GM13977 (cell line): Measurements from ENCODE around the gene GRAMD1A.

ENCODE experiments used
- DNase-seq: peaks from one replicate; pipeline ENCODE4 v3.0.0; 2012; ENCODE audit warnings: low spot score
- in situ Hi-C: fragments of 300-500 bp; cut with MboI; formaldehyde crosslinking; loops from one replicate; pipeline ENCODE4 v1.12.0; 2022; ENCODE audit warnings: low sequenced_read_pairs, low pct_unique_long_range_greater_than_20kb, mixed read lengths, inconsistent platforms; ENCODE audit not compliant: unreplicated experiment
- TF ChIP-seq, protein P1 (sequence below): IDR thresholded peaks from 2 replicates; pipeline ENCODE4 v1.5.1; 2012; ENCODE audit warnings: mild to moderate bottlenecking, control low read depth; ENCODE audit not compliant: insufficient read depth; ENCODE audit errors: extremely low read depth, missing control alignments

GRAMD1A gene

DNA sequence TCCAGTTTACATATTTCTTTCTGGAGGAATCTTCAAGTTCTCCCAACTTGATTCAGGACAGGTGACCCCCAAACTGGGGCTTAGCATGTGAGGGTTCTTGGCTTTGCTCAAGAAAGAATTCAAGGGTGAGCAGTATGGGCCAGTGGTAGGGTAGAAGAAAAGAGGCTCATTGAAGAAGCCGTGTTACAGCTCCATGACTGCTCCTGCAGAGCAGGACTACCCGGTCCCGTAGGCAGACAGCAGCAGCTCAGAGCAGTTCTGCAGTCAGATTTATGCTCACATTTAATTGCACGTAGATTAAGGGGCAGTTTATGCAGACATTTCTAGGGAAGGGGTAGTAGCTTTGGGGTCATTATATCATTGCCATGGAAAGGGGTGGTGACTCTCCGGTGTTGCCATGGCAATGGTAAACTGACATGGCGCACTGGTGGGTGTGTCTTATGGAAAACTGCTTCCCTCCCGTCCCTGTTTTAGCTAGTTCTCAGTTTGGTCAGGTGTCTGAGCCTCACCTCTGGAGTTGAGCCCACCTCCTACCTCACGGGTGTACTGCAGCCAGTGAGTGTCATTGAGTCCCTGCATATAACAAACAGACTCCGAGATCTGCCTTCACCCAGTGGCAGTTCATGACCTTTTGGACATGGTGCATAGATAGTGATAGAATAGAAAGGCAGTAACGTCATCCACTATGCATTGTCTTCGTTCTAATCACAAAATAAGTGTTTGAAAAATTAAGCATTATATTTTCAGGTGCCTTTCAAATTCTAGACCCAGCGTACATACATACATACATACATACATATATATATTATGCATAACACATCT lies 20.1 kb upstream of the GRAMD1A start:
- in situ Hi-C loops = no loop called here
- DNase-seq = no peak
- TF ChIP-seq, protein P1, sequence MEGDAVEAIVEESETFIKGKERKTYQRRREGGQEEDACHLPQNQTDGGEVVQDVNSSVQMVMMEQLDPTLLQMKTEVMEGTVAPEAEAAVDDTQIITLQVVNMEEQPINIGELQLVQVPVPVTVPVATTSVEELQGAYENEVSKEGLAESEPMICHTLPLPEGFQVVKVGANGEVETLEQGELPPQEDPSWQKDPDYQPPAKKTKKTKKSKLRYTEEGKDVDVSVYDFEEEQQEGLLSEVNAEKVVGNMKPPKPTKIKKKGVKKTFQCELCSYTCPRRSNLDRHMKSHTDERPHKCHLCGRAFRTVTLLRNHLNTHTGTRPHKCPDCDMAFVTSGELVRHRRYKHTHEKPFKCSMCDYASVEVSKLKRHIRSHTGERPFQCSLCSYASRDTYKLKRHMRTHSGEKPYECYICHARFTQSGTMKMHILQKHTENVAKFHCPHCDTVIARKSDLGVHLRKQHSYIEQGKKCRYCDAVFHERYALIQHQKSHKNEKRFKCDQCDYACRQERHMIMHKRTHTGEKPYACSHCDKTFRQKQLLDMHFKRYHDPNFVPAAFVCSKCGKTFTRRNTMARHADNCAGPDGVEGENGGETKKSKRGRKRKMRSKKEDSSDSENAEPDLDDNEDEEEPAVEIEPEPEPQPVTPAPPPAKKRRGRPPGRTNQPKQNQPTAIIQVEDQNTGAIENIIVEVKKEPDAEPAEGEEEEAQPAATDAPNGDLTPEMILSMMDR = no peak

DNA sequence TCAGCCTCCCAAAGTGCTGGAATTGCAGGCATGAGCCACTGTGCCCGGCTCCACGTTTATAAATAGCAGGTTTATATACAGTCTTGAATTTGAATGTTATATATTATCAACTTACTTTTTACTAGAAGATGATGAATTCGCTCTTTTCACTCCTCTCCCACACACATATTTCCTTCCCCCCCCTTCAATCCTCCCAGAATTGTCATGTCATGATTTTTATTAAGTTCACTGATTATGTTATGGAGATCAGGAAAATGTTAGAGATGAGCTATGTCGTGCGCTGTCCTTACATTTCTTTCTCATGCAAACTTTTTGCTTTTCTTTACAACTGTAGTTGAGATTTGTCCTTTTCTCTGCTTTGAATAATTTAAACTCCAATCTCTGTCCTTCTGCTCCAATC lies 17.8 kb upstream of the GRAMD1A start:
- TF ChIP-seq, protein P1 = no peak
- DNase-seq = no peak
- in situ Hi-C loops = no loop called here

DNA sequence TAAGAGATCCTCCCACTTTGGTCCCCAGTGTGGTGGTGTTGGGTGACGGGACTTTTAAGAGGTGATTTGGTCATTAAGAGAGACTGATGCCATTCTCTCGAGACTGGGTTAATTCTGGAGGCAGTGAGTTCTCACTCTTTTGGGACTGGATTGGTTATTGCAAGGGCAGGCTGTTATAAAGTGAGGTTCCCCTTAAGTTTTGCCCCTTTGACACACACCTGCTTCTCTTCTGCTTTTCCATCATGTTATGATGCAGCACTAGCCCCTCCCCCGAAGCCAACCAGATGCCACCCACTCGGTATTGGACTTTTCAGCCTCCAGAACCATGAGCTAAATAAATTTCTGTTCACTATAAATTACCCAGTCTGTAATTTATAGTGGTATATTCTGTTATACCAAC lies 16.3 kb upstream of the GRAMD1A start:
- in situ Hi-C loops = no loop called here

DNA sequence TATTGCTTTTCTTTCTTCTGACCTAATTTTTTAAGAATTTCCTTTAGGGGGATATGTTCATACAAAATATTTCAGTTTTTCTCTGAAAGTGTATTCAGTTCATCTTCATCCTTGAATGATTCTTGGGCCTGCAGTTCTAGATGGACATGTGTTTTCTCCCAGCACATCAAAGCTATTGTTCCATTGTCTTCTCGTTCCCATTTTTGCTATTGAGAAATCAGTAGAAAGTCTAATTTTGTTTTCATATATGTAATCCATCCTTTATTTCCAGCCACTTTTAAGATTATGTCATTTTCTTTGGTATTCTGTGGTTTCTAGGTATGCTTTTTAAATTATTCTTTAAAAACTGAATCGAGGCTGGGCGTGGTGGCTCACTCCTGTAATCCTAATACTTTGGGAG lies 15.8 kb upstream of the GRAMD1A start:
- TF ChIP-seq, protein P1 = no peak
- DNase-seq = no peak
- in situ Hi-C loops = no loop called here

More for the DNA sequence above, 16.3 kb upstream of the GRAMD1A start:
- DNase-seq = no peak
- TF ChIP-seq, protein P1 = no peak

DNA sequence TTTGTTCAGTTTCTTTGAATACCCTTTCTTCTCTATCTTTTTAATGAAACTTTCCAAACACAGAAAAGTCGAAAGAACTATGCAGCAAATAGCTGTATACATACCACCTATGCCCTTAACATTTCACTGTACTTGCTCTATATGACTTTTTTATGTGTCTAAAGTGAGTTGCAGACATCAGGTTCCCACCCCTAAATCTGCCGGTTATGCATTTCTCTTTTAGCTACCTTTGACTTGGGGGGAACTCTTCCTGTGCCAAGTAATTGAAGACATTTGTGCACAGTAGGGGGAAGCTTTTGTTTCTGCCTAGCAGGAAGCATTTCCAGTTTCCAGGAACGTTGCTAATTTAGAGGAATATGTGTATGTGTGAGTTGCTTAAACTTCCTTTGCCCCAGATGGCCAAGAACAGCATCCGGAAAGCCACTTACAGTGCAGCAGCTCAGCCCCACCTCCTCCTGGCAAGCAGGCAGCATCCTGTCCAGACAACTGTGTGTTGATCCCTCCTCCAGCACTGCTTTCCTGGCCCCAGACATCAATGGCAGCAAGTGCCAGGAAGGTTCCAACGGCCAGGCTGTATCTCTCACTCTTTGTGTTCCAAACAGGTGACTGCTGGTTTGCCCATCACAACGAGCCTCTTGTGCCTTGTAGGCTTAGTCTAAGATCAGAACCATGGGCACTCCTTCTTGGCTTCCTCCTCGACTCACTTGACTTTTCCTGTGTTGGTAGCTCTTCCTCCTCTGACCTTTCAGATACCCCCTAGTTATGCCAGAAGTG lies 14.7 kb upstream of the GRAMD1A start:
- in situ Hi-C loops = no loop called here
- TF ChIP-seq, protein P1 = no peak
- no peak for DNase-seq

DNA sequence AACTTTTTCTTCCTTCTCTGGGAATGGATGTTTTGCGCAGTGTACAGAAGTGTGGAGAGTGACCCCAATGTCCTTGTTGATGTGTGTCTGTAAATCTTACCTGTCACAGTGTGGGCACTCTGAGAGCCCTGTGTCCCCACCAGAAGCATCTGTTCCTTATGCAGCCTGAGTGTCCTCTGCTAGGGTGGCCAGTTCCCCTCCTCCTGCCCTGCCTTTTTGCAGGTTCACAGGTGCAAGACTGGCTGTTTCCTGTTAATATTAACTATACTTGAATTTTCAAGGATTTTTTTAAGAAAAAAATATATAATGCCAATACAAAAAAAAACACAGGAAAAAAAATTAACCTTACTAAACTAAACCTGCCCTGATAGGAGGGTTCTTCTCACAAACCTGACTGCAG lies 12.0 kb upstream of the GRAMD1A start:
- no peak for DNase-seq
- in situ Hi-C loops = no loop called here
- TF ChIP-seq, protein P1 = no peak
